GM12878 (cell line): ENCODE results near the gene COPB1. TPM values are rescaled to one million over a fixed set of nuclear protein-coding genes. Genes with fewer than 3 reads are reported as not detected.

Source experiments
- ASH2L ChIP-seq: fragments of 300-600, 200-600 bp; sonication (generic); IDR thresholded peaks from 2 replicates; pipeline ENCODE4 v1.6.1; 2017; ENCODE audit warnings: low read depth, mild to moderate bottlenecking, borderline replicate concordance
- BRCA1 ChIP-seq: IDR thresholded peaks from 2 replicates; pipeline ENCODE4 v1.6.1; 2011; ENCODE audit warnings: low read depth, low read length, improper control_type of control experiment
- CBX5 ChIP-seq: sonication (generic); IDR thresholded peaks from 2 replicates; pipeline ENCODE4 v1.6.1; 2016; ENCODE audit warnings: low read depth, moderate library complexity, mild to moderate bottlenecking, inconsistent platforms
- CHD1 ChIP-seq: IDR thresholded peaks from 2 replicates; pipeline ENCODE4 v1.6.1; 2012; ENCODE audit warnings: low read depth, low read length, improper control_type of control experiment
- CHD2 ChIP-seq: IDR thresholded peaks from 2 replicates; pipeline ENCODE4 v1.6.1; 2011; ENCODE audit warnings: low read depth, low read length, improper control_type of control experiment, borderline replicate concordance
- ESRRA ChIP-seq: IDR thresholded peaks from 2 replicates; pipeline ENCODE4 v1.6.1; 2012; ENCODE audit warnings: mild to moderate bottlenecking, low read length, improper control_type of control experiment
- ETV6 ChIP-seq, 2 experiments: fragments of 450-650 bp in 1 of 2; IDR thresholded peaks in 1 of 2; conservative IDR thresholded peaks in 1 of 2; 2 replicates each; pipeline ENCODE4 v1.6.1; 2014; ENCODE audit warnings: antibody characterized with exemption in 1 of 2, borderline replicate concordance in 1 of 2, low read depth in 1 of 2, mild to moderate bottlenecking in 1 of 2, moderate library complexity in 1 of 2
- HDGF ChIP-seq: fragments of 450-650 bp; IDR thresholded peaks from 2 replicates; pipeline ENCODE4 v1.6.1; 2016; ENCODE audit warnings: antibody characterized with exemption
- IRF4 ChIP-seq: IDR thresholded peaks from 2 replicates; pipeline ENCODE4 v1.6.1; 2011; ENCODE audit warnings: low read depth, low read length
- NFYA ChIP-seq: IDR thresholded peaks from 2 replicates; pipeline ENCODE4 v1.6.1; 2011; ENCODE audit warnings: low read depth, mild to moderate bottlenecking, low read length, improper control_type of control experiment, borderline replicate concordance
- PAX5 ChIP-seq: IDR thresholded peaks from 2 replicates; pipeline ENCODE4 v1.6.1; 2011; ENCODE audit warnings: low read depth, low read length, borderline replicate concordance
- RELA ChIP-seq: fragments of 450-650 bp; IDR thresholded peaks from 2 replicates; pipeline ENCODE4 v1.8.0; 2014; ENCODE audit warnings: borderline replicate concordance; ENCODE audit not compliant: partially characterized antibody
- RELB ChIP-seq: fragments of 450-650 bp; IDR thresholded peaks from 2 replicates; pipeline ENCODE4 v1.6.1; 2017; ENCODE audit warnings: low read depth, mild to moderate bottlenecking, moderate library complexity
- RUNX3 ChIP-seq: IDR thresholded peaks from 2 replicates; pipeline ENCODE4 v1.6.1; 2012; ENCODE audit warnings: low read length, inconsistent platforms
- SIN3A ChIP-seq: IDR thresholded peaks from 2 replicates; pipeline ENCODE4 v1.6.1; 2012; ENCODE audit warnings: low read depth, low read length, improper control_type of control experiment
- SMARCA5 ChIP-seq: fragments of 450-650 bp; IDR thresholded peaks from 2 replicates; pipeline ENCODE4 v1.6.1; 2017; ENCODE audit warnings: mild to moderate bottlenecking
- SRF ChIP-seq, 2 experiments: IDR thresholded peaks; 2 replicates each; pipeline ENCODE4 v1.6.1; 2011; ENCODE audit warnings: low read depth in 2 of 2, low read length in 2 of 2, mild to moderate bottlenecking in 1 of 2, moderate library complexity in 1 of 2
- STAT1 ChIP-seq: fragments of 450-650 bp; conservative IDR thresholded peaks from 2 replicates; pipeline ENCODE4 v1.6.1; 2014; ENCODE audit warnings: antibody characterized with exemption, mild to moderate bottlenecking
- SUPT20H ChIP-seq: IDR thresholded peaks from 2 replicates; pipeline ENCODE4 v1.6.1; 2011; ENCODE audit warnings: low read depth, mild to moderate bottlenecking, low read length, moderate library complexity, borderline replicate concordance; ENCODE audit not compliant: control insufficient read depth
- SUZ12 ChIP-seq: fragments of 200-600 bp; sonication (generic); IDR thresholded peaks from one replicate; pipeline ENCODE4 v1.6.1; 2018; ENCODE audit warnings: antibody characterized with exemption, mild to moderate bottlenecking; ENCODE audit not compliant: unreplicated experiment
- TCF3 ChIP-seq: IDR thresholded peaks from 2 replicates; pipeline ENCODE4 v1.6.1; 2012; ENCODE audit warnings: low read depth, mild to moderate bottlenecking, low read length, borderline replicate concordance; ENCODE audit not compliant: insufficient read depth
- ZNF207 ChIP-seq: fragments of 450-650 bp; IDR thresholded peaks from 2 replicates; pipeline ENCODE4 v1.6.1; 2014; ENCODE audit warnings: antibody characterized with exemption, mild to moderate bottlenecking, borderline replicate concordance
- ZSCAN29 ChIP-seq: fragments of 450-650 bp; IDR thresholded peaks from 2 replicates; pipeline ENCODE4 v1.6.1; 2017; ENCODE audit warnings: mild to moderate bottlenecking, moderate library complexity
- polyA plus RNA-seq, 11 experiments: library from polyadenylated mRNA; depleted of rRNA in 4 of 11; unstranded in 6 of 11; stranded (reverse) in 5 of 11; fragments of >200 nt; fragmentation: Nextera tagmentation in 4 of 11; fragmentation: Illumina TruSeq in 1 of 11; extraction: Ambion mirVana in 4 of 11; extraction: Trizol in 1 of 11; gene quantifications; 1 replicate in 1 of 11; 2 replicates in 10 of 11; pipeline versions ENCODE4 v1.2.1 to v1.2.3, GENCODE V29; 2011 to 2016; ENCODE audit warnings: inconsistent platforms in 2 of 11, missing spikeins in 2 of 11, low read depth in 1 of 11
- total RNA-seq, 4 experiments: library from RNA; depleted of rRNA in 3 of 4; stranded (reverse); fragments of >200 nt in 3 of 4; fragmentation: Illumina TruSeq in 1 of 4; extraction: Trizol in 1 of 4; gene quantifications; 2 replicates each; pipeline versions ENCODE4 v1.2.1 to v1.2.3, GENCODE V29; 2013 to 2021
- TF ChIP-seq, protein P1 (sequence below): fragments of 150-350 bp; IDR thresholded peaks from 2 replicates; pipeline ENCODE4 v1.6.1; 2016; ENCODE audit warnings: low read depth, low read length
- TF ChIP-seq, protein P2 (sequence below): fragments of 450-650 bp; IDR thresholded peaks from 2 replicates; pipeline ENCODE4 v1.6.1; 2017; ENCODE audit warnings: mild to moderate bottlenecking, low read depth, inconsistent platforms; ENCODE audit not compliant: poor library complexity, severe bottlenecking

COPB1 gene
- total and polyA plus RNA-seq, 10 of the 15 experiments (the other 5 are each of a cell fraction or from before 2014, with no cell fraction given), result 67.0 to 149 (median 109) TPM

DNA sequence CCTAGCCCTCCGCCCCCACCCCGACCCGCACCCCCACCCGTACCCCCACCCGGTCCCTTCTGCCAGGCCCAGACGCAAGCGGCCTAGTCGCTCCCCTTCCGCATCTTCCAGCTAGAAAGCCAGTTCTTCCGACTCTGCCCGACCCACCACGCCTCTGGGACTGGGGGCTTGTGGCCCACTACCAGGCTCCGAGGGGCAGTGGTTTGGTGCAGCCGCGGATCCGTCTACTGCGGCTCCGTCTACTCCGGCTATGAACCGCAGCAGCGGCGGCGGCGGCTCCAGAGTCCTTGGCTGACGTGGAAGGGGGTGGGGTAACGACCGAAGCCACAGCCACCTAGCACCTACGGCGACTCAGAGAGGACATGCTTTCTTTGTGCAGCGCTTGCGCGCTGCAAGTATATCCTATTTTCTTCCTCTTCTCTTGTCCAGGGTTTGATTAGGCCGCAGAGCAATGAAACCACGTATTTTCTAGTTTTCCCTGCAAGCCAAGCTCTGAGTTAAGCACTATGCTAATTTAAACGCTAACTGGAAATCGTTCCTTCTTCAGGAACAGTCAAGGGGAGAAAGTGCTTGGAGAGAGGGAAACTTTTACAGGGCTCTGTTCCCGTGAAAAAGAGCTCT, at the start of gene COPB1 (continued):
- TF ChIP-seq IRF4, result no peak
- no peak for TF ChIP-seq TCF3
- peak; percentile 69; the same call in 1 of the 2 replicates for TF ChIP-seq SMARCA5
- 0 out of 2 replicates have a peak, but pooled peaks have one; percentile 38 for TF ChIP-seq ESRRA
- no peak for TF ChIP-seq NFYA
- TF ChIP-seq CBX5, result no peak; the same call in 1 of the 2 replicates
- peak; percentile 78 for TF ChIP-seq RELB
- peak; percentile 83 for TF ChIP-seq RUNX3
- no peak for TF ChIP-seq HDGF
- TF ChIP-seq, protein P1, sequence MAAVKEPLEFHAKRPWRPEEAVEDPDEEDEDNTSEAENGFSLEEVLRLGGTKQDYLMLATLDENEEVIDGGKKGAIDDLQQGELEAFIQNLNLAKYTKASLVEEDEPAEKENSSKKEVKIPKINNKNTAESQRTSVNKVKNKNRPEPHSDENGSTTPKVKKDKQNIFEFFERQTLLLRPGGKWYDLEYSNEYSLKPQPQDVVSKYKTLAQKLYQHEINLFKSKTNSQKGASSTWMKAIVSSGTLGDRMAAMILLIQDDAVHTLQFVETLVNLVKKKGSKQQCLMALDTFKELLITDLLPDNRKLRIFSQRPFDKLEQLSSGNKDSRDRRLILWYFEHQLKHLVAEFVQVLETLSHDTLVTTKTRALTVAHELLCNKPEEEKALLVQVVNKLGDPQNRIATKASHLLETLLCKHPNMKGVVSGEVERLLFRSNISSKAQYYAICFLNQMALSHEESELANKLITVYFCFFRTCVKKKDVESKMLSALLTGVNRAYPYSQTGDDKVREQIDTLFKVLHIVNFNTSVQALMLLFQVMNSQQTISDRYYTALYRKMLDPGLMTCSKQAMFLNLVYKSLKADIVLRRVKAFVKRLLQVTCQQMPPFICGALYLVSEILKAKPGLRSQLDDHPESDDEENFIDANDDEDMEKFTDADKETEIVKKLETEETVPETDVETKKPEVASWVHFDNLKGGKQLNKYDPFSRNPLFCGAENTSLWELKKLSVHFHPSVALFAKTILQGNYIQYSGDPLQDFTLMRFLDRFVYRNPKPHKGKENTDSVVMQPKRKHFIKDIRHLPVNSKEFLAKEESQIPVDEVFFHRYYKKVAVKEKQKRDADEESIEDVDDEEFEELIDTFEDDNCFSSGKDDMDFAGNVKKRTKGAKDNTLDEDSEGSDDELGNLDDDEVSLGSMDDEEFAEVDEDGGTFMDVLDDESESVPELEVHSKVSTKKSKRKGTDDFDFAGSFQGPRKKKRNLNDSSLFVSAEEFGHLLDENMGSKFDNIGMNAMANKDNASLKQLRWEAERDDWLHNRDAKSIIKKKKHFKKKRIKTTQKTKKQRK, result no peak
- TF ChIP-seq ZSCAN29, result peak; percentile 95
- TF ChIP-seq, protein P2, sequence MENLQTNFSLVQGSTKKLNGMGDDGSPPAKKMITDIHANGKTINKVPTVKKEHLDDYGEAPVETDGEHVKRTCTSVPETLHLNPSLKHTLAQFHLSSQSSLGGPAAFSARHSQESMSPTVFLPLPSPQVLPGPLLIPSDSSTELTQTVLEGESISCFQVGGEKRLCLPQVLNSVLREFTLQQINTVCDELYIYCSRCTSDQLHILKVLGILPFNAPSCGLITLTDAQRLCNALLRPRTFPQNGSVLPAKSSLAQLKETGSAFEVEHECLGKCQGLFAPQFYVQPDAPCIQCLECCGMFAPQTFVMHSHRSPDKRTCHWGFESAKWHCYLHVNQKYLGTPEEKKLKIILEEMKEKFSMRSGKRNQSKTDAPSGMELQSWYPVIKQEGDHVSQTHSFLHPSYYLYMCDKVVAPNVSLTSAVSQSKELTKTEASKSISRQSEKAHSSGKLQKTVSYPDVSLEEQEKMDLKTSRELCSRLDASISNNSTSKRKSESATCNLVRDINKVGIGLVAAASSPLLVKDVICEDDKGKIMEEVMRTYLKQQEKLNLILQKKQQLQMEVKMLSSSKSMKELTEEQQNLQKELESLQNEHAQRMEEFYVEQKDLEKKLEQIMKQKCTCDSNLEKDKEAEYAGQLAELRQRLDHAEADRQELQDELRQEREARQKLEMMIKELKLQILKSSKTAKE, result peak; percentile 67
- peak; percentile 48; the same call in 1 of the 2 replicates for TF ChIP-seq ZNF207
- TF ChIP-seq SIN3A, result peak; percentile 57; the same call in 1 of the 2 replicates
- TF ChIP-seq SRF (IDR thresholded peaks at IDR 0.05; ENCODE audit: low read depth in 2 of 2, low read length in 2 of 2), result no peak
- TF ChIP-seq SUZ12, result no peak
- TF ChIP-seq BRCA1, result no peak
- TF ChIP-seq SUPT20H, result no peak
- TF ChIP-seq STAT1, result no peak
- TF ChIP-seq PAX5, result peak; percentile 56; the same call in 1 of the 2 replicates
- TF ChIP-seq CHD1, result no peak
- peak; percentile 55 for TF ChIP-seq RELA
- TF ChIP-seq ETV6 (conservative IDR thresholded peaks at IDR 0.05 in 1 of 2, IDR thresholded peaks at IDR 0.05 in 1 of 2; ENCODE audit: borderline replicate concordance in 1 of 2, low read depth in 1 of 2), result no peak
- peak; percentile 75; the same call in 1 of the 2 replicates for TF ChIP-seq CHD2
- no peak for TF ChIP-seq ASH2L
